Measurements from ENCODE around the gene SRP68. TPM values are rescaled to one million over a fixed set of nuclear protein-coding genes. Genes with fewer than 3 reads are reported as not detected.

The SRP68 gene
- total and polyA plus RNA-seq, 2 donors from 2014 or later, result 52.7 to 68.1 TPM

DNA sequence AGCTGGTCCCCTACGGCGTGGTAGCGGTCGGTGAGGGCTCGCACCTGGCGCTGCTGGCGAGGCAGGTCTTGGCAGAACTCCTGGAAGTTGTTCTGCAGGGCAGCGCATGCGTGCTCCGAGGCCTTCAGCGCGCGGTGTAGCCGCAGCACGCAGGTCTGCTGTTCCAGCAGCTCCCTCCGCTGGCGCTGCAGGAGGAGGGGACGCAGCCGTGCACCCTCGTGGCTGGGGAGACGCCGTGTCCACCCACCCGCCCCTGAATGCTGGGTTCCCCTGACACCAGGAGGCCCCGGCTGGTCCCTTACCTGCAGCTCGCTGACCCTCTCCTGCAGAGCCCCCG is 57.4 kb downstream of the SRP68 start:
- intact Hi-C loops (cut with DNase I), result loop anchor here (10.0 kb wide), 1 partner anchor 270 kb away; no protein-coding TSS in a partner anchor
- Histone ChIP-seq H3K9ac (ENCODE audit: low read length in 3 of 3) (no peak overlapping the region), H3K27ac (ENCODE audit: low read depth in 2 of 2, low read length in 2 of 2) (no peak overlapping the region), H3K9me3 (ENCODE audit: control insufficient read depth in 2 of 3, insufficient read depth in 1 of 3, low read length in 3 of 3) (no peaks in the 10 kb centered on the region), H3K27me3 (ENCODE audit: control insufficient read depth, insufficient read depth, low read length) (no peaks in the 10 kb centered on the region), H3K4me3 (ENCODE audit: low read length in 3 of 3) (no peak overlapping the region), H3K4me1 (ENCODE audit: control insufficient read depth in 2 of 3, insufficient read depth in 2 of 3, low read depth in 1 of 3, low read length in 3 of 3) (no peaks in the 10 kb centered on the region), H3K36me3 (ENCODE audit: control insufficient read depth in 2 of 3, insufficient read depth in 3 of 3, low read length in 3 of 3) (peaks cover 0 to 4% (median under 1%) of the 10 kb centered on the region in 3 donors)
- no peak for FAIRE-seq
- DNase-seq, result no peak
- TF ChIP-seq, protein P1, sequence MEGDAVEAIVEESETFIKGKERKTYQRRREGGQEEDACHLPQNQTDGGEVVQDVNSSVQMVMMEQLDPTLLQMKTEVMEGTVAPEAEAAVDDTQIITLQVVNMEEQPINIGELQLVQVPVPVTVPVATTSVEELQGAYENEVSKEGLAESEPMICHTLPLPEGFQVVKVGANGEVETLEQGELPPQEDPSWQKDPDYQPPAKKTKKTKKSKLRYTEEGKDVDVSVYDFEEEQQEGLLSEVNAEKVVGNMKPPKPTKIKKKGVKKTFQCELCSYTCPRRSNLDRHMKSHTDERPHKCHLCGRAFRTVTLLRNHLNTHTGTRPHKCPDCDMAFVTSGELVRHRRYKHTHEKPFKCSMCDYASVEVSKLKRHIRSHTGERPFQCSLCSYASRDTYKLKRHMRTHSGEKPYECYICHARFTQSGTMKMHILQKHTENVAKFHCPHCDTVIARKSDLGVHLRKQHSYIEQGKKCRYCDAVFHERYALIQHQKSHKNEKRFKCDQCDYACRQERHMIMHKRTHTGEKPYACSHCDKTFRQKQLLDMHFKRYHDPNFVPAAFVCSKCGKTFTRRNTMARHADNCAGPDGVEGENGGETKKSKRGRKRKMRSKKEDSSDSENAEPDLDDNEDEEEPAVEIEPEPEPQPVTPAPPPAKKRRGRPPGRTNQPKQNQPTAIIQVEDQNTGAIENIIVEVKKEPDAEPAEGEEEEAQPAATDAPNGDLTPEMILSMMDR (IDR thresholded peaks at IDR 0.05; ENCODE audit: borderline replicate concordance, extremely low read depth, insufficient read depth), result no peak

DNA sequence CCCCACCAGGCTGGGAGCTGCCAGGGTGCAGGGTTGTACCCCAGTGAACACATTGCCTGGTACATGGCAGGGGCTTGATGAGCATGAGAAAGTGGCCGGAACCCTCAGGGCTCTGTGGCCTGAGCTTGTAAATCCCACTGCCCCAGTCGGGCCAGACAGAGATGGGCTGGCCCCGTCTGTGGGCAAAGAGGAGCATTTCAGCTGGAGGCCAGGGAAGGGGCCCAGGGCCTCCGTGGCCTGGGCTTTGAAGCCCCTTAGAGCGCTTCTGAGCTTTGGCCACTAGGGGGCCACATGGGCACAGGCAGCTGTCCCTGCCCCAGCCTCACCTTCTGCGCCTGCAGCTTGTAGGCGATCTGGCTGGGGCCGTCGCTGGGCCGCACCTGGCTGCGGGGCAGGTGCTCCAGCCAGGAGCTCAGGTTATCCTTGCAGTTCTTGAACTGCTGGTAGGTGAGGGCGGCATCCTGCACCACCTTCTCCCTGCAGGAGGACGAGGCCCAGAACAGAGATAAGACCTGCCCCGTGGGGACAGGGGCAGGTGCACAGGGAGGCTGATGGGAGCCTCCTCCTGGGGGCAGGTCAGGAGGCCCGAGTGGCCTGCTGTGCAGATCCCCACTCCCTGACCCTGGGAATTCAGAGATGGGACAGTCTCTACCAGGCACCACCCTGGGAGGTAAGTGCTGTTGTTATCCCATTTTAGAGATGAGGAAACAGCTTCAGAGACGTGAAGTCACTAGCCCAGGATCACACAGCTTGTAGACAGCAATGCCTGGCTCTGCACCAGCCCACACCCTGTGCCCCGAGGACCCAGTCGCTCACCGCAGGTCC is 58.0 kb downstream of the SRP68 start:
- TF ChIP-seq, protein P1 (IDR thresholded peaks at IDR 0.05; ENCODE audit: borderline replicate concordance, extremely low read depth, insufficient read depth), result peak; percentile 95
- Histone ChIP-seq H3K27ac (ENCODE audit: low read depth in 2 of 2, low read length in 2 of 2) (no peak overlapping the region), H3K4me1 (ENCODE audit: control insufficient read depth in 2 of 3, insufficient read depth in 2 of 3, low read depth in 1 of 3, low read length in 3 of 3) (no peaks in the 10 kb centered on the region), H3K9me3 (ENCODE audit: control insufficient read depth in 2 of 3, insufficient read depth in 1 of 3, low read length in 3 of 3) (no peaks in the 10 kb centered on the region), H3K36me3 (ENCODE audit: control insufficient read depth in 2 of 3, insufficient read depth in 3 of 3, low read length in 3 of 3) (peaks cover 0 to 6% (median 4%) of the 10 kb centered on the region in 3 donors), H3K4me3 (ENCODE audit: low read length in 3 of 3) (no peak overlapping the region), H3K27me3 (ENCODE audit: control insufficient read depth, insufficient read depth, low read length) (no peaks in the 10 kb centered on the region), H3K9ac (ENCODE audit: low read length in 3 of 3) (no peak overlapping the region)
- peak; percentile 86 to 90 (median 88) for DNase-seq
- no peak for FAIRE-seq
- intact Hi-C loops (cut with DNase I), result loop anchor here (10.0 kb wide), 1 partner anchor 270 kb away; no protein-coding TSS in a partner anchor

DNA sequence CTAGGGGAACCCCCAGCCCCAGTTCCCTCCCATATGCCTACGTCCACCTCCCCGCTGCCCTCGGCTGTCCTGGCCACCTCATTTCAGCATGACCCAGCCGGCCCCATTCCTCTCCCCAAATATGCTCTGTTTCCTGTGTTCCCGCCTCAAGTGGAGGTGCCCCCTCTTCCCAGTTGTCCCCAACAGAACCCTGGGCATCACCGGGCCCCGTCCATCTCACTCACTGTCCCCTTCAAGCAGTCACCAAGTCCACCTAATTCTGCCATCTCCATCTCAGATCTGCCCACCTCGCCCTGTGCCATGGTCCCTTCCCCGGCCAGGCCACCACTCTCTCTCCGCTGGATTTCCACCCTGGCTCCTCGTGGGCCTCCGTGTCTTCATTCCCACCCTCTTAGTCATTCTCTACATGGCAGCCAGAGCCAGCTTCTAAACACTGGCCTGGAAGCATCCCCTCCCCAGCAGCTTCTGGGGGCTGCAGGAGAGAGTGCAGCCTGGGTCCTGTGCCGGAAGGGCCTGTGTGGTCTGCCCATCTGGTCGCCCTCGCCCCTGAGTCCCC is 58.9 kb downstream of the SRP68 start:
- no peak overlapping the region for H3K9ac ChIP-seq (ENCODE audit: low read length in 3 of 3)
- FAIRE-seq, result no peak
- TF ChIP-seq, protein P1 (IDR thresholded peaks at IDR 0.05; ENCODE audit: borderline replicate concordance, extremely low read depth, insufficient read depth), result no peak
- H3K27me3 ChIP-seq (ENCODE audit: control insufficient read depth, insufficient read depth, low read length), result no peaks in the 10 kb centered on the region
- DNase-seq, result no peak
- no peak overlapping the region for H3K4me3 ChIP-seq (ENCODE audit: low read length in 3 of 3)
- no peak overlapping the region for H3K27ac ChIP-seq (ENCODE audit: low read depth in 2 of 2, low read length in 2 of 2)
- H3K36me3 ChIP-seq (ENCODE audit: control insufficient read depth in 2 of 3, insufficient read depth in 3 of 3, low read length in 3 of 3), result peaks cover 0 to 7% (median 4%) of the 10 kb centered on the region in 3 donors
- H3K4me1 ChIP-seq (ENCODE audit: control insufficient read depth in 2 of 3, insufficient read depth in 2 of 3, low read depth in 1 of 3, low read length in 3 of 3), result no peaks in the 10 kb centered on the region
- no peaks in the 10 kb centered on the region for H3K9me3 ChIP-seq (ENCODE audit: control insufficient read depth in 2 of 3, insufficient read depth in 1 of 3, low read length in 3 of 3)
- intact Hi-C loops (cut with DNase I), result loop anchor here (10.0 kb wide), 1 partner anchor 271 kb away; no protein-coding TSS in a partner anchor
